SKM-1 (cell line): ENCODE results near the gene NMNAT1.
"Not testable (repeated sequence)": the region's sequence is repeated elsewhere in the genome, so short reads cannot be mapped to it uniquely, and the experiment has no call there.

Experiments
- DNase-seq: peaks from one replicate; lab custom pipeline; 2025; ENCODE audit not compliant: unreplicated experiment; lab: John Stamatoyannopoulos, UW

The NMNAT1 gene

DNA sequence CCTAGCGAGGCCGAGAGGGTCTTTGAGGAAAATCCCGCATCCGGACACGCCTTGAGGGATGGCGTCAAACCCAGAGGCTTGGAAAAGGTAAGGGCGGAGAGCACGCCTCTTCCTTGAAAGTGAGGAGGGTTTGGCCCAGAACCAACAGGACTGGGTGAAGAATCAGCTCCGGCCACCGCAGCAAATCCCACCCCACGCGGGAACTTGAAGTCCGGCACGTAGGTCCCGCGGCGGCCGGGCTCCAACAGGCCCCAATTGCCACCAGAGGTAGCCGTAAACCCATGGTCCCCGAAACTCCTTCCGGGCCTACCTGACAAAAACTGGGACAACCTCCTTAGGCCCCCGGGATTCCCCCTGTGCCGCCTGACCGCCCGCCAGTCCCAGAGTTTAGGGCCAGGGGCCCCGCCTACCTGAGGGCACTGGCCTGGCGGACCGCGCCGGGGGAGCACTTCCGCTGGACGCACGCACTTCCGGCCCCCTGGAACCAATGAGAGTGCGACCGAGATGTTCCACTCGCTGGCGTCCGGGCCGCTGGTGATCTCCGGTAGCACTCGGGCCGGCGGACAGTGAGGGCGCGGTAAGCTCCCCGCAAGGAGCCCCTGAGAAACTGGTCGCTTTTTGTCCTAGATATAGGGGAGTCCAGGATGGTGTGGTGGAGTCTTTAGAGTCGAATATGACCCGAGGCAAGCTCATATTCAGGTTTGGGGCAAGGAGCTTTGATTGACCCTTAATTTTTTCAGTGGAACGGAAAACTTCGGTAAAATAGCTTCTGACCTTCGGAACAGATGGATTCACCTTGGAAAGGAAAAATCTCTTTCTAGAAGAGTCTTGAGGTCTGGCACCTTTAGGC, at the start of gene NMNAT1, which contains the start of gene LZIC:
NMNAT1 (plus strand) TSS at position 537 of the 850 bp plus-strand sequence. CDS start 28,599 bp downstream, outside the sequence.
LZIC (minus strand) TSS at position 453 of the 850 bp plus-strand sequence. CDS start 6,772 bp downstream, outside the sequence.
- peak; percentile 71 for DNase-seq

DNA sequence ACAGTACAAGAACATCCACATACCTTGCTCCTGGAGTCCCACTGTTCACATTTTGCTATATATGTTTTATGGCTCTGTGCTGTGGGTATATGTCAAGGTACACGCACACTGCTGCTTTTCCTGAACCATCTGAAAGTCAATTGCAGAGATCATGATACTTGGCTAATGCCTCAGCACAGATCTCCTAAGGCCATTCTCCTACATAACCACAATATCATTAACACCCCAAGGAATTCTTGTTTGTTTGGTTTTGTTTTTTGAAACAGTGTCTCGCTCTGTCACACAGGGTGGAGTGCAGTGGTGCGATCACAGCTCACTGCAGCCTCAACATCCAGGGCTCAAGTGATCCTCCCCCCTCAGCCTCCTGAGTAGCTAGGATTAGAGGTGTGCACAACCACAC, 49.2 kb upstream of the NMNAT1 start:
- DNase-seq = no peak

DNA sequence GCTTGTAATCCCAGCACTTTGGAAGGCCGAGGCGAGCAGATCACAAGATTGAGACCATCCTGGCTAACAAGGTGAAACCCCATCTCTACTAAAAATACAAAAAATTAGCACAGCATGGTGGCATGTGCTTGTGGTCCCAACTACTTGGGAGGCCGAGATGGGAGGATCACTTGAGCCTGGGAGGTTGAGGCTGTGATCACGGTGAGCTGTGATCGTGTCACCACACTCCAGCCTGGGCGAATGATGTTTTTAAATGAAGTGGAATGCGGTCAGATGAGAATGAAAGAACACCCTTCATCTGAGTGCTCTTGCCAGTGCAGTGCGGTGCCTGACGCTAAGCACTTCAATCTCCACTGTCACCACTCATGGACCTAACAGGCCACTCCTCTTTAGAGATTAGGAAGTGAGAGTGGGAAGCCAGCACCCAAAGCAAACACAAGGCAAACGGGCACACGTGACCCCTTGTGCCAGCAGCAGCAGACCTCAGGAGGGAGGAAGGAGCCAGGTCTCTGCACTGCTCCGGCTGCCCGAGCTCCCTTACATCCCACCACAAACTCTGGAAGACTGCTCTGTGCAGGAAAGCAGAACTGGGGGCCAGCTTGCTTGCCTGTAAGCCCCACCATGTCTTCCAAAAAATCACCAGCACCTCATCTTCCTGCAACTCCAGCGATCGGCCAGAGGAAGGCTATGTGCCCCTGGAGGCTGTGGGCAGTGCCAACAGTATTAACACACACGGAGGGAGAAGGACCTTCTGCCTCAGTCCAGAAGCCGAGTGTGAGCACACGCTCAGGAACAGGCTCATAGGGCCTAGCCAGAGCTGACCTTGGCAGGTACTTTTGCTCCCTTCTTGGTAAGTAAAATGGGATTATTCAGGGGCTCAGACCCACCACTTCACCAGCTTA, 42.9 kb upstream of the NMNAT1 start:
- DNase-seq = peak; percentile 82

DNA sequence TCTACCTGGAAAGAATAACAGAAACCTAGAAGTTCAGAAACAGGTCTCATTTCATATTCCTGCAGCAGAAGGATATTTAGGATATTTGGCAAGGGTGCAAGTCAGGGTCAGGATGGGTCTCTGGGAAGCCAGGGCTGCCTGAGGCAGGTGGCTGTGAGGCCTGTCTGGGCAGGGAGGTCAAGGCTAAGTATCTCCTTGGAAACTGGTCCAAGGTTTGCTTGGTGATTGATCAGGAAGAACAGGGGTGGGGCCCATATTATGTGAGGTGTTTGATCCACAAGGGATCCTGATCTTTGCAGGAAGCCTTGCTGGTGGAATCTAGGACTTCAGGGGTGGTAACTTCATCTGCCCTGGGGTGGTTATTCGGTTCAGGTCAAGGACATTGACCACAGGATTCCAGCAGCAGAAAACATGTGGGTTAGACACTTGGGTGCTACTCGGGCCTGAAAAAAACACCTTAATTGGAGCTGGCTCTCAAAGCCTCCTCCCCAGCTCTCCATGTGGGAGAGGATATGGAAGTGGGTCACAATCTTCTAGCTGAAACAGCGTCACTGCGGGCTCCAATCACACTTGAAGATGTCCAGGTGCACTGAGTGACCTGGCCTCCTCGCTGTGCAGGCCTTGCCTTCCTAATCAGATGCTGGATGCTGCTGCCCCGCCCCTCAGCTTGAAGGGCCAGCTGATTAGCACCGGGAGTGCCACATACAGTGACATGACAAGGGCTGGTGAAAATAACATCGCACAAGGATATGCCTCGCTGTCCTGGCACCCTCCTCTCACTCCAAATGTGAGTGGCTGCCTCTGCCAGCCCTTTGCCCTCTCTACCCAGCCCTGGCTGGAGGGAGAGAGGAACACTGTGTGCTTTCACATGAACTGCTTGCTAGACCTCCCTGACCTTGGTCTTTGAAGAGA, 41.9 kb upstream of the NMNAT1 start:
- no peak for DNase-seq

DNA sequence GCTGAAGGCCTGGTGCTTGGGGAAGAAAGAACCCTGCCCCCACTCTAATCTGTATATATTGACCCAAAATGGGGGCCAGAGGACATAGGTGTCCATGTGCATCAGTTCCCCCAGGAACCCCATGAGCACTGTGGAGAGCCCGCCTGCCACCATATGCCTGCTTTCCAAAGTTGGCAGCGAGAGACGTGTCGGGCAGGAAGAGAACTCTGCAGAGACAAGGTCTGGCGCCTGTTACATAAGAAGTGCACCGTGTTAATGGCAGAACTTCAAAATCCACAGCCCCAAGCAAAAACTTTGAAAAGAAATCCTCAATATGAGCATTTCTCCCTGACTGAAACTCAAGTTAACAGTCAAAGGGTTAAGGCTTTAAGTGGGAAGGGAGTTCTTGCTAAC, 41.2 kb upstream of the NMNAT1 start:
- no peak for DNase-seq

- DNase-seq = no peak
Measured at GRCh38 chr1:9903801-9904527, 39.3 kb upstream of the NMNAT1 start.

GRCh38 chr1:9904596-9904995, 38.7 kb upstream of the NMNAT1 start:
- no peak for DNase-seq

DNA sequence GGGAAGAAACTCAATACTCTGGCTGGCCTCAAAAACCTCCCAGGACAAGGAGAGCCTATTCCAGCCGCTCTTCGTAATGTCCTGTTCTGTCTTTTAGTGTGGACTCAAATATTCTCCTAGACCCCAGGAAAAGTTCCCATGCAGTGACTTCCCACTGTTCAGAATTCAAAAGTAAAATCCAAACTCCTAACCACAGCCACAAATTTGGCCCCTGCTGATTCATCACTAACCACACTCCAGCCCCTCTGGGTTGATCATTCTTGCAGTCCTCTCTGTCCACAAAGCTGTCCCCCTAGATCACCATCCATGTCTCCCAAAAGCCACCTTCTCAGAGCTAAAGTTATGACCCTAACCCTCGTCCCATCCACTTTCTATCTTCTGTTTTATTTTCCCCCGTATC, 38.3 kb upstream of the NMNAT1 start:
- DNase-seq = no peak

DNA sequence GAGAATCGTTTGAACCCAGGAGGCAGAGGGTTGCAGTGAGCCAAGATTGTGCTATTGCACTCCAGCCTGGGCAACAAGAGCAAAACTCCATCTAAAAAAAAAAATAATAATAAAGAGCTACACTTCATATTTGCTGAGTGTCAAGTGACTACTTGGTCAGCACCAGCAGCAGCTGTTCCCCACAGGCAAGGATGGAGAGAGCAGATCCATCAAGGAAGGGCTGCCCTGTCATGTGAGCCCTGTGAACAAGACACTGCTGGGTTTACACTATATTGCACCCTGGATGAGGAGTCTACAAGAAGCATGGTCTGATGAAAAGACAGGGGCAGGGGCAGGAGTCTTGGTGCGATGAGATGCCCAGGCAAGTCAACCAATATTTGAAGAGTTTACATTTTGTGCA, 36.8 kb upstream of the NMNAT1 start:
- DNase-seq = no peak

- DNase-seq = no peak
Measured at GRCh38 chr1:9907441-9907840, 35.8 kb upstream of the NMNAT1 start.

GRCh38 chr1:9908871-9909233, 34.4 kb upstream of the NMNAT1 start:
- DNase-seq = no peak

GRCh38 chr1:9909234-9910046, 33.8 kb upstream of the NMNAT1 start:
- no peak for DNase-seq

GRCh38 chr1:9910076-9910422, 33.2 kb upstream of the NMNAT1 start, which contains the start of gene CTNNBIP1:
Gene CTNNBIP1, minus strand, starts transcription at chr1:9910269. Its CDS starts 38,205 bp downstream, at chr1:9872064.
- DNase-seq = peak; percentile 98

GRCh38 chr1:9910423-9911178, 32.7 kb upstream of the NMNAT1 start:
- peak; percentile 98 for DNase-seq

- no peak for DNase-seq
Measured at GRCh38 chr1:9912264-9912936, 30.9 kb upstream of the NMNAT1 start.

DNA sequence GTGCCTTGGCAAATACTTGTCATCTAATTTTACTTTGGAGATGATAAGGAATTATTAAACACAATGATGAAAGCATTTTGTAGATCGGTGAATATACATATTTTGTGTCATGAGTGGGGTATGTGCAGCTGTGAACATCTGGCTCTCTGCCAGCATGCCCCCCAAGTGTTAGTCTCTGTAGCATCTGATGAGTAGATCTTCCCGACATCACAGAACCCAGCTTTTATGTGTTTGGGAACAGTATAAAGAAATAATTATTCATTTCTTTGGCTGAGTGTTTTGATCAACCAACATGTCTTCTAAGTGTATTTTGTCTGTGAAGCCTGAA, 28.7 kb upstream of the NMNAT1 start:
- no peak for DNase-seq

DNA sequence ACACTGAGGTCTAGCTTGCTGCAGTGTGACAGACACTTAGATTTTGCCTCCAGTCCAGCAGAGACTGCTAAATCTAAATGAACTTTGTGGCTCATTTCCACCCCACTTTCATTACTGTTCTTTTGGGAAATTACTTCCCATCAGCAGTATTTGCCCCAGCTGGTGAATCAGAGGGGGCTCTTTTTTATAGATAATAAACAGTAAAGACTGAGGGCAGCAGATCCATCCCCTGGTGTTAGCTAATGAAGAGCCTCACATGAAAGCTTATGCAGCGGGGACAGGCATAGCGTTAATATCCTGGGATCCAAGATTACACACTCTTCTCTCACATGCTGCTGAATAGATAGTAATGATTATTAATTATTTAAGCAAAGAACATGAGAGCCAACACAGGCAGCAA, 26.8 kb upstream of the NMNAT1 start:
- DNase-seq = no peak

- DNase-seq = not testable (repeated sequence)
Measured at GRCh38 chr1:9917495-9917894, 25.8 kb upstream of the NMNAT1 start.
